NOMO-1 treated with dmso at 0.1 percent for 144 hours (cell line): ENCODE data around the gene CCDC138.

ENCODE experiments used
- DNase-seq: peaks from one replicate; lab custom pipeline; 2025; ENCODE audit not compliant: unreplicated experiment; lab: John Stamatoyannopoulos, UW

Gene CCDC138

DNA sequence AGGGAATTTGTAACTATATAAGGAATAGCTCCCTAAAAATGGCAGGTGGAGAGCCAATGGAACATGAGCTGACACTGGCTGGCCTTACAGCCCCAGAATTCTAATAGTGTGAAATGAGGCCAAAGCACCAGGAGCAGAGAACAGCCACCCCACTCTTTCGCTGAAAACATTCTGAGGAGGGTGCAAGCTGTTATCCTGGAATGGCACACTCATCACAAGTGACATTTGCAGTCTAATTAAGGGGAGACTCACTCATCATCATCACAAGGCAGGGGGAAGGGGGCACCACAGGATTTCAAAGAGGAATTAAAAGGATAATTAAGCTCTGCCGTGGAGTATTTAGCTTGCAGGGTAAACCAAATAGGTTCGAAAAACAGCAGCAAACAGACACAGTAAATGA, 108.2 kb downstream of the CCDC138 start:
- no peak for DNase-seq

DNA sequence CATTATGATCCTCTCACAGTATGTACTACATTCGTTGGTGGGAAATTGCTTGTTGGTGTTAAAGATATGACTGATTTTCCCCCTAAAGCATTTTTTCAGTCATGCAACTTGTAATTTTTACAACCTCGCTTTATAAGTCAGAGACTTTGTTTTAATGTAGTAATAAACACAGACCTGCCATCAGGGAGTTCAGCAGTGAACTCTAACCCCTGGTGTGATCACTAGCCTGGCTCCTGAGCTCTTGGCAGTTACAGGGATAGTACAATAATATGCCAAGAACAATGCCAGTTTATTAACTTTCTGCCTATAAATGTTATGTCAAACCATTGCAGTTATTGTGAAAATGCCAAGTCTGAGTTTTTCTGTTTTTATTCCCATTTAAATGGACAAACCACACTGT, 108.6 kb downstream of the CCDC138 start:
- no peak for DNase-seq

DNA sequence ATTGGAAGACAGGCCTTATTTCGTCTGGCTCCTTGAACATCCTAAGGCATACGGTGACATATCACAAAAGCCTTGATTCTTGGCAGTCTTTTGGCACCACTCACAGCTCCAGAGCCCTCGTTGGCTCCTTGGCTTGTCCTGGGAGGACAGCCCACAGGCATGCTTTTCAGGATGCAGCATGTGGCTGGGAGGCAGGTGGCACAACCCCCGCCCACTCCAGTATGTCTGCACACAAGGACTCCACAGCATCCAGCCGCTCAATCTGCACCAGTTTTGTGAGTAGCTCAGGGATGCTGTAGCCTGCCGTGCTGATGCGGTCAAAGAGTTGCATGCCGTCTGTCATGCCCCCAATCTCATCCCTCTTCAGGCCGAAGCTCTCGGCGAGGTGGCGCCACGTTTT, 110.2 kb downstream of the CCDC138 start:
- DNase-seq: no peak

DNA sequence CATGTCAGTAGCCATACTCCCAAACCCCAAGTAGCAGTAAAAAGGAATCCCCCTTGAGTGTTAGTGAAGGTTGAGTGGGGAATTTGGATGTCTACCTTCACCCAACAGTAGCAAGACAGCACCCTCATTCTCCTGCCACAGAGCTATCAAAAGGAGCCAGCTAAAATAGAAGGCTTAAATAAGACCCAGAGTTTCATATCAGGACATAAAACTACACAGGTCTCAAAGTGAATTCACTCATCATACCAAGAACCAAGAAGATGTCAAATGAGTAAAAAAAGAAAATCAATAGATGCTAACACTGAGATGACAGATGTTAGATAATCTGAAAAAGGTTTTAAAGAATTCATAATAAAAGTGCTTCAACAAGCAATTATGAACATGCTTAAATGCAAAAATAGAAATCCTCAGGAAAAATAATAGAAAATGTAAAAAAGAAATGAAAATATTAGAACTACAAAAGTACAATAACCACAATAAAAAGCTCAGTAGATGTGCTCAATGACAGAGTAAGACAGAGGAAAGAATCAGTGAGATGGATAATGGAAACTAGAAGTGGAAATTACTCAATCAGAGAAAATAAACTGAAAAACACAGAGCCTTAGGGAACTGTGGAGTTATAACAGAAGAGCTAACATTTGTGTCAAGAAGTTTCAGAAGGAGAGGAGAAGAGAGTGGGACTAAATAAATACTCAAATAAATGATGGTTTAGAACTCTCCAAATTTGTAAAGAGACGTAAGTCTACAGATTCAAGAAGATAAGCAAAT, 111.9 kb downstream of the CCDC138 start:
- DNase-seq: no peak

DNA sequence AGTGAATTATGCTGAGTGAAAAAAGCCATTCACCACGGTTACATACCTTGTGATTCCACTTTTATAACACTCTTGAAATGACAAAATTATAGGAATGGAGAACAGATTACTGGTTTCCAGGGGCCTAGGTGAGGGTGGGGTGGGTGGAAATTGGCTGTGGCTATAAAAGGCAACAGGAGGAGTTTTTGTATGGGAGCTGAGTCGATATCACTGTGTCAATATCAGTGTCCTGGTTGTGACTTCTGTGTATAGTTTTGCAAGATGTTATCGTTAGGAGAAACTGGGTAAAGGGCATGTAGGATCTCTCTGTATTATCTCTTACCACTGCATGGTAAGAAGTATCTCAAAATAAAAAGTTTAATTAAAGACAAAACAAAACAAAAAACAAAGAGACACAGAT, 118.1 kb downstream of the CCDC138 start:
- no peak for DNase-seq

DNA sequence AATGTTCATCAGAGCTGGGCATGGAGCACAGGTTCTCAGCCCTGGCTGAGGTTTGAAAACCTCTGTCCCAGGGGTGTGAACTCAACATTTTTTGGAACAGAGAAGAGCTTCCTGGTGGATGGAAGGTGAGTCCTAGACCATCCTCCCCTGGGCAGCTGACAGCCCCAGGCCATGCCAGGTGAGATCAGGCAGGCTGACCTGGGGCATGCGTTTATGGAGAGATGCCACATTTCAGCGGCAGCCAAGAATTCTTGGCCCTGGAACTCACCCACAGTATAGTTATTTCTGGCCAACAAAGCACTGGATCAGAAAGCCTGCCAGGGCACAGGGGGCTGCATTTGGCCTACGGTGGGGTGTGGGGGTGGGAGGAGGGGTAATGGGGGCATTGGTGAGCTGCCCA, 118.6 kb downstream of the CCDC138 start:
- no peak for DNase-seq

DNA sequence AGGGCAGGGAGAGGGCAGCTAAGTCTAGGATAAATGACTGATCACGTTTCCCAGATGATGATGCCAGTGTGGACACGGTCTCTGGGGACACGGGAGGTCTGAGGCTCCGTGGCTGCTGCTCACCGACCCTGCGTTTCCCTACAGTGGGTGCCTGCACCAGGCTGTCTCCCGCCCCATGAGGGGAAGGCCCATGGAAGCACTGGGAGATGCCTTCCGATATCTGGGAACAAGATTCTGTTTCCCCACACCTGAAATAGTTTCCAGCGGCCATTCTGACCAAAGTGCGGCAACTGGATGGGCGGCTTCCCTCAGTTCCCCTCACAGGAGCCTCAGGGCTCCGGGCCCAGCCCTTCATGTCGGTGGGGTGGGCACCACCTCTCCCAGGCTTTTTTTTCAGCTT, 119.3 kb downstream of the CCDC138 start:
- no peak for DNase-seq

DNA sequence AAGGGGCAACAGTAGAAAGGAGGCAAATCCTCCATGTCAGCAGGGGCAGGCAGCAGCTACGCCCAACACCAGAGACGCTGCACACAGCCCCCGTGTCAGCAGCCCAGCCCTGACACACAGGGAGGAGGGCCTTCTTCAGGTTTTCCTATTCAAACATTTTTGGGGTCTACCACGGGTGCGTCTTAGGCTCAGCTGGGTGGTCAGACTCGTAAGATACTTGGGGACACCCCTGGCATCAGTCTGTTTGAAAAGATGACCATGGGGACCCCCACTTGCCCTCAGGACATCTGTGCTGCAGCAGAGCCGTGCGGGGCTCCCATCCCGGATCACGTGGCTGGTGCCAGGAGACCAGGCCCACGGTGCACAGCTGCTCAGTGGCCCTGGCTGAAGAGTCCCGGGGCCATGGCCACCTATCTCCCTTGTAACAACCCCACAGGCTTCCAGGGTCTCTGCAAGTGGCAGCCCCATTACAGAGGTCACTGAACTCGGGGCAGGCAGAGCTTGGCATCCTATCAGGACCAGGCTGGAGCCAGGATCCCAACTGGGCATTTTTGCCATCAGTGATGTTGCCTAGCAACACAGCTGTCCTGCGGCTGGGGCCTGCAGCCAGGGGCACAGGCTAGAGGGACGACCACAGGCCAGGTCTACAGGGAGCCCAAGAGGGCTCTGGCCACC, 120.0 kb downstream of the CCDC138 start:
- no peak for DNase-seq

DNA sequence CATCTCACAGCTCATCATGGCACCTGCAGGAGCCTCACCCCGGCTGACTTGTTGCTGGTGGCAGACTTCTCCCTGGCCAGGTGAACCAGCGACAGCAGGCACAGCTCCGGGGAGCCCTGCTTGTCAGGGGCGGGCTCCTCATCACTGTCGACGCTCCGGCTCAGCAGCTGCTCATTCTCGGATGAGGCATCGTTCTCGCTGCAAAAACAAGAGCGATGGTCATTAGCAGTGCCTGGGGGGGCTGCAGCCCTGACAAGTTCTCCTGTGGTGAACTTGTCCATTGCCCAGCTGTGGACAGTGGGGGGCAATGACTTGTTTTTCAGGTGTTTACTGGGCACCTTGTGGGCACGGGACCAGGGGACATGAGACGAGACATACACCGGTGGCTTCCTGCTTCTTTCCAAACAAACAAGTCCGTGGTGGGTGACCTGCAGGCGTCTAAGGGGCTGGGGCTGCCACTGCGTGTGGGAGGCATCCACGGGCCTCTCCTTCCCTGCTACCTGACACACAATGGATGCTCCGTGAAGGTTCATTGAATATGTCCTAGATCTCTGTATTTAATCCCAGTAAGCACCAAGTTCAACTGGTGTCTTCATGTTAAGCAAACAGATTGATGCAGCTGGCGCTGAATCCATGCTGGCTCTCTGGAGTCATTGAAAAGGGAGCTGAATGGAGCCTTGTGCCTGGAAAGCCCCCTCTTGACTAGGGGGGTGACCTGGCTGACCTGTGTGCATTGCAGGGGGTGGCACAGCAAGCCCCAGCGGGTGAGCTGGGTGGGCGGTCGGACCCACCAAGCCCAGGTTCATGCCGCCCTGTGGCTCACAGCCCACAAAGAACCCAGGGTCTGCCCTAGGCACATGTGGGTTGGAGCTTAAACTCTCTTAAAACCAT, 121.5 kb downstream of the CCDC138 start:
- DNase-seq: no peak

DNA sequence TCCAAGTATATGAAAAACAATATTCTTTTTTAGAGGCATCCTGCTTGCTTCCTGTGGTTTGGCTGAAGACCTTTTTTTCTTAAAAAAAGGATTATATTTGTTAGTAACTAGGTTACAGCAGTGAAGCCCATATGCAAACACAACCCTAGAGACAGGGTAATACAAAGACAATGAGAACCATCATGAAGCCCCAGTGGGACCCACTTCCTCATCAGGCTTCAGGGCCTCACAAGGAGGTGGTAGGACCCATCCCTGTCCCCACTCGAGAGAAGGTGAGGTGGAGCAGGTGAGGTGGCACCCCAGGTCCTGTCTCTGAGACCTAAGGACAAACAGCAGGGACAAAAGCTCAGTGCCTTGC, 122.1 kb downstream of the CCDC138 start:
- no peak for DNase-seq

DNA sequence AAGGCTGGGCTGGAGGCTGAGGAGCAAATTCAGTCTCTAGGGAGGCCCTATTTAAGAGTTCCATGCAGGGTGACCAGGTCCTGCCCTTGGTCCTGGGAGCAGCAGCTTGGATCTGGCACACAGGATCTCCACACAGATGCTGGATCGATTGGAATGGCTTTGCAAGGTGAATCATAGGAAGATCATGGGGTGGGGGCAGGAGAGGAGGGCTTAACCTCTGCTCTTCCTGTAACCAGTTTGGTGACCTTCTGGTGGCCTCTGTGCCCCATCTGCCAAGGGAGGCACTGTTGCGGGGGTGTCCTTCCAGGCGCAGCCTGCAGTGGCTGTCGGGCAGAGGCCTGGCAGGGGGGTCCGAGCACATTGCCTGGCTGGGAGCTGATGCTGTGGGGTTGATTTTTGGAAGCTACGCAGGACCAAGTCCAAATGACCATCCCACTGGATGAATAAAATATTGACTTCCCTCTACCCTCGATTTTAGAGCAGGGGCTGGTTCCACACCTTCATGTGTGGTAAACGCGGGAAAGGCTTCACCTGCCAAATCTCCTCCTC, 122.8 kb downstream of the CCDC138 start:
- DNase-seq: no peak

DNA sequence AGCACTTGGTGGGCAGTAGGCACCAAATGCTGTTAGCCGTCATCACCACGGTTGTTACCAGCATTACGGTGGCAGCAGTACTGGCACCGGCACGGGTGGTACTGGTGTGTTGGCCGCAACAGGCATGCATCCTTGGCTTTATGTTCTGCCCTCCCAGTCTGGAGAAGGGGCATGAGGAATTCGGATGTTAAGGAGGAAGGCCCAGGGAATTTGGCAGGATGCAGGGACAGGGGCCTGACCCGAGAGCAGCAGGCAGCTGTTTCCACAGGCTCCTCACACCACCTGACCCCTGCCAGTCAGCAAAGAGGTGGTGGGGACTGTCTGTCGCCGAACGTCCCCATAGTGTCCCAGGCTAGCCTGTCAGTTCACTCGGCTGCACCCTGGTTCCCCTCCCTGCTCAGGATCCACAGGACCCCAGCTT, 123.5 kb downstream of the CCDC138 start:
- DNase-seq: no peak

DNA sequence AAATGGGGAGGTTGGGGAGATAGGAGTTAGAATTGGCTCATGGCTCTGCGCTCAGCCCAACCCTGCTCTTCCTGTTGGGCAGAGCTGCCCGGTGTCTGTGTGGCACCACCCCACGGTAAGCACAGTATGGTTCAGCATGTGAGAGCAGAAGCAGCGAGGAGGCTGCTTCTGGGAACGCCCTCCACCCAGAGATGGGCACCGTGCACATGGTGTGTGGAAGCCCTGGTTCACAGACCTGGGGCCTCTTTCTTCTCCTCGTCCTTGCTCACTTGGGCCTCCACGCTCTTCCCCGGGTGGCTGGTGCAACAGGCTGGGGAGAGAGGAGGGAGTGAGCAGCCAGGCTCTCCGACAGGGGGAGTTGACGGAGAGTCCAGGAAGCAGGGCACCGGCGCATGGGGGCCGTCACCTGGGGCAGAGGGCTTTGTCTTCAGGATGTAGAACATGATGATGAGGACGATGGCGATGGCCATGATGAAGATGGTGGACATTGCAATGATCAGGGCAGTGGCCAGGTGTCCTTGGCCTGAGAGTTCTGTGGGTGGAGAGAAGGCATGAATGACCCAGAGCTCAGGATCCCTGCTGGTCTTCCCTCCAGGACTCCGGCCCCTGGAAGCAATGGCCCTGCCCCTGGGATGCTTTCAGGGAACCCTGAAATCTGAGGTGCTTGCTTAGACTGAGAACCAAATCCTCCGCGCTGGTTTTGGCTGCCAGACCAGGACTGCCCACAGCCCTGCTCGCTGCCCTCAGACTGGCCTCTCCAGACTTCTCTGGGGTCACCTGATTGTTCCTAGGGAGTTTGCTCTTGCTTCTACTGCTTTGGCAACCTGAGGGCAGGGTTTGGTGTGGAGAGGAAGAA, 124.2 kb downstream of the CCDC138 start:
- no peak for DNase-seq

DNA sequence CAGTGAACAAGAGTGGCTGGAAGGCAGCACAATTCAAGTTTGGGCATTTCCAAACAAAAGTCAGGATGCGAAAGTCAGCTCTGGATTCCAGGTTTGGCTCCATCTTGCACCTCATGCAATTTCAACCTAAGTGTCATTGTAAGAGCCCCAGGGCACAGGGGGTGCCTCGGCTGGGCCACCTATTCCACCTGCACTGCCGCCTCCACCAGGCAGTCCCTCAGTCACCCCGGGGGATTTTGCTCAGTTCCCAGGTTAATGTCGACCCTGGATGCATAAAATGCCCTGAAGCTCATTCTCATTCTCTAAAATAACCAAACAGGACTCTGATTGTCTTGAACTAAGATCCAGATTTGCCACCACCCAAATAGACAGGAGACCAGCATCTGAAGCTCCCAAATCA, 124.8 kb downstream of the CCDC138 start:
- DNase-seq: no peak

DNA sequence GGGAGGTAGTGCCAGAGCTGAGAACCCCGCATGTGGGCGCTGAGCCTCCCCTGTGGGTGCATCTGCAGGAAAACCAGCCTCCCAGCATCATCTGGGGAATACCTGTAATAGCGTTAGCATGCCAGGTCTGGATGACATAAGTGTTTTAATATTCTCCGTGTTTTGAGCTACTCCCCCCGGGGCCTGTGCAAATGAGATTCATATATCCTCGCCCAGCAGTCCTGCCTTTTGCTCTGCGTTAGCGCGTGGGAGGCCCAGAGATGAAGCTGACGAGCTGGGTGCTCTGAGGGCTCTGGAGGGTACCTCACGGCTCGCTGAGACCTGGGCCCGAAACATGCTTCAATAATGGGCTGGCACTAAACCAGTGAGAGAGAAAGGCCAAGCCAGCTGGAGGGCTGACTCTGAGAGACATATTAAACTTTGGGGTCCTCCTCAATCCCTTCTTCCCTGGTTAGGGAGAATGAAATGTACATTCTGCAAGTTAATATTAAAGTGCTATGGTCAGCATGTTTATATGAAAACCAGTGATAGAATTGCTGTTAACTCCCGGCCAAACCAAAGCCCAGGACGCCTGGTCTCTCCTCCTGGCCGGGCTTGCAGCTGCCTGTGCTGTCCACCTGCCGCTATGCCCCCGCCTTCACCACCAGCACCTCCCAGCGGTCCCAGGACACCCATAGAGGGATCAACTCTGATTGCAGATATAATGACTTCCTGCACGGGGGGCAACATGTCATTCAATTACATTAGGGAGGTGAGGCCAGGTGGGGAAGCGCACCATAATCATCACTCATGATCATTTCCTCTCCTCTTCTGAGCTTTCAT, 125.4 kb downstream of the CCDC138 start:
- DNase-seq: no peak

DNA sequence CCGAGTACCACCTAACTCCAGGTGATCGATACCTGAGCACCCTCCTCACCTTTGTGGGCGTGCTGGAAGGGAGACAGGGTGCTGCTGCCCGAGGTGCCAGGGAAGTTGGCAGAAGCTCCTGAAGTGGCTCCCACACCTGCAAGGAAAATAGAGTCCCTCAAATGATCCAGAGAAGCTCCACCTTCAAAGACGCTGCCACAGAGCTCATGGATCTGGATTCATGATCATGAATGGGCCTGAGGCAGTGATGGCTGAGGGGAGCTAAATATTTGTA, 126.0 kb downstream of the CCDC138 start:
- DNase-seq: no peak

DNA sequence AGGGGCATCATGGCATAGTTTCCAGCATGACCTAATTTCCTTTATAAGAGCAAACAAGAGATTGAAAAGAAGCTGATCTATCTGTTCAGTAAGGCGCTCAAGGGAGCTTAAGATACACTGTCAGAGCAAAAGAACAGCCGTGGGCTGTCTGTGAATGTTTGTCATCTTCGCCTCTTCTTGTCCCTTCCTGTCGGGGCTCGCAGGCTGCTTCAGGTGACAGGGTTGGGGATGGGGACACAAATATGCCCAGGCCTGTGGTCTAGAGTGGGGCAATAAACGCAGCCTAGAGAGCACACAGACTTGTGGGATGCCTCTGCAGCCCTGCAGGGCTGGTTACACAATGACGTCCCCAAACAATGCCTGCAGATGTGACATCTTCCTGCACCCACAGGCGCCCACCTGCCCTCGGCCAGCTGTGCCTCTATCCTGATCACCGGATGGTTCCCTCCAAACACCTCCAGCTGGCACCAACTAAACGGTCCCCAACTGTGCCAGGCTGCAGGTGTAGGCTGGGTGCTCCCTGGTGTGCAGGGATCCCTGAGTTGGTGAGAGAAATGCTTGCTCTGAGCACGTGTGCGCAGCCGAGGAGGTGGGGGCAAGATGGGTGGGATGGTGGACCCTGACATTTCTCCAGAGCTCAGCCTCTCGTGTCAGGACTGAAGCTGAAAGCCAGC, 129.7 kb downstream of the CCDC138 start:
- DNase-seq: no peak

DNA sequence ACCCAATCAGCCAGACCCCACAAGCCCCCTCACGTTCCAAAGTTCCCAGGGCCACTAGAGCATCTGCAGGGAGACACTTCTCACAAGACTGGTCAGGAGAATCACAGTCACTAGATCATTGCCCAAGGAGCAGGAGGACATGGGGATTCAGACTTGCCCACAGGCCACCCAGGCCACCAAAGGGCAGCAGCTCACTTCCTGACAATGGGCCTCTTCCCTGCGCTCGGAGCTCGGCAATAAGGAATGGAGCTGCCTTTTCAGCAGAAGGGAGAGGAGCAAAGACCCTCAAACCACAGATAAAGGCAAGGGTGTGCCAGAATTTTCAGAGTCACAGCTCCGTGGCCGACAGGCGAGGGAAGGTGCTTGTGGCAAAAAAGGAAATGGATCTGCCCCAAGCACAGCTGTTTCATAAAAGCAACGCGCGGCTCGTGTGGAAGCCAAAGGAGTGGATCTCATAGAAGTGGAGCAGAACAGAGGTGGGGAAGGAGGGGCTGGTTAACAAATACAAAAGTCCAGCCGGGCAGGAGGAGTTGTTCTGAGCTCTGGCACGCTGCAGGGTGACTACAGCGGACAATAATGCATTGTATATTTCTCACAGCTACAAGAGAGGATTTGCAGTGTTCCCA, 130.3 kb downstream of the CCDC138 start:
- no peak for DNase-seq

DNA sequence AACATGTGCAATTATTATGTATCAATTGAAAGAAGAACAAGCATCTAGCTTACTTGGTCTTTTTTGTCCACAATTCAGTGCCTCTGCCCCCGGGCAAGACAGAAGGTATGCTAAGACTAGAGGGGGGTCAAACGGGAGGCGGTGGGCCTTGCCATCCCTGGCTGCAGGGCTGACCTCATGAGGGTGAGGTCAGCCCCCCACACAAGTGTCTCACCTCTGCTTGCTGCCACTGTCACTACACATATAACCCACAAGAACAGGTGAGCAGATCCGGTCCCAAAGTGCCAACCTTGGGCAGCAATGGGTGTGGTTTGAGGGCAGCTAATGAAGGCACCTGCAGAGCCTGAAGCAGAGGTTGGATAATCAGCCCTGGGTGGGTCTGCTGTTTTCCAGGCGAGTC, 131.0 kb downstream of the CCDC138 start:
- DNase-seq: no peak
